Measurements from ENCODE around the gene SLC39A11.

DNA sequence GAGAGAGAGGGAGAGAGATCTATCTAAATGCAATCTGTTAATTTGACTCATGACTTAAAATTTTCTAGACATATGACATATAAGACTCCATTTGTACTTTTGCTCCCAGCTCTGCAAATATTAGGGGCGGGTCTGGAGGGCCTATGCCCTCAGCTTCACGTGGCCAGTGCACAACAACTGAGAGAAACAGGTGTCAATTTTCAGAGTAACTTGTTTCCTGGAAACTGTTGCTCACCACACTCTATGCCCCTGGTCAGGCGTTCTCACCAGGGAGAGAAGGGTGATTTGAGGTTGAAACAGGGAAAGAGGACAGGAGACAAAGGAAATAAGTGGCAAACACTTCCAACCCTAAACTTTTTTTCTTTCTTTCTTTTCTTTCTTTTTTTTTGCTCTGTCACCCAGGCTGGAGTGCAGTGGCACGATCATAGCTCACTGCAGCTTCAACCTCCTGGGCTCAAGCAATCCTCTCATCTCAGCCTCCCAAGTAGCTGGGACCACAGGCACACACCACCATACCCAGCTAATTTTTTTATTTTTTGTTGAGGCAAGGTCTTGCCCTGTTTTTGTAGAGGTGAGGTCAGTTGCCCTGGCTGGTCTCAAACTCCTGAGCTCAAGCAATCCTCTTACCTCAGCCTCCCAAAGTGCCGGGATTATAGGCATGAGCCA, 270.0 kb downstream of the SLC39A11 start:
- TF ChIP-seq, protein P1, sequence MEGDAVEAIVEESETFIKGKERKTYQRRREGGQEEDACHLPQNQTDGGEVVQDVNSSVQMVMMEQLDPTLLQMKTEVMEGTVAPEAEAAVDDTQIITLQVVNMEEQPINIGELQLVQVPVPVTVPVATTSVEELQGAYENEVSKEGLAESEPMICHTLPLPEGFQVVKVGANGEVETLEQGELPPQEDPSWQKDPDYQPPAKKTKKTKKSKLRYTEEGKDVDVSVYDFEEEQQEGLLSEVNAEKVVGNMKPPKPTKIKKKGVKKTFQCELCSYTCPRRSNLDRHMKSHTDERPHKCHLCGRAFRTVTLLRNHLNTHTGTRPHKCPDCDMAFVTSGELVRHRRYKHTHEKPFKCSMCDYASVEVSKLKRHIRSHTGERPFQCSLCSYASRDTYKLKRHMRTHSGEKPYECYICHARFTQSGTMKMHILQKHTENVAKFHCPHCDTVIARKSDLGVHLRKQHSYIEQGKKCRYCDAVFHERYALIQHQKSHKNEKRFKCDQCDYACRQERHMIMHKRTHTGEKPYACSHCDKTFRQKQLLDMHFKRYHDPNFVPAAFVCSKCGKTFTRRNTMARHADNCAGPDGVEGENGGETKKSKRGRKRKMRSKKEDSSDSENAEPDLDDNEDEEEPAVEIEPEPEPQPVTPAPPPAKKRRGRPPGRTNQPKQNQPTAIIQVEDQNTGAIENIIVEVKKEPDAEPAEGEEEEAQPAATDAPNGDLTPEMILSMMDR (IDR thresholded peaks at IDR 0.05) = no peak
- TF ChIP-seq POLR2A (IDR thresholded peaks at IDR 0.05) = no peak

Measured in testis (tissue), 2 donors.